Cardiac muscle cell (in vitro differentiated cells and primary cell): ENCODE measurements around the gene SLC35B4. TPM values are rescaled to one million over a fixed set of nuclear protein-coding genes. Genes with fewer than 3 reads are reported as not detected.

Experiments used
- DNase-seq, 2 donors: peaks; one replicate each; pipeline versions ENCODE4 v3.0.0 to v3.0.0-alpha.2; 2010 to 2017; ENCODE audit warnings: low read depth in 1 of 2, low spot score in 1 of 2
- H3K27ac ChIP-seq: fragments of 200-600 bp; sonication (generic); 2 replicates; pipeline ENCODE4 v1.5.1; 2016
- H3K27me3 ChIP-seq: fragments of 200-600 bp; sonication (generic); 2 replicates; pipeline ENCODE4 v1.6.0; 2016; ENCODE audit warnings: control low read depth
- H3K36me3 ChIP-seq: fragments of 200-600 bp; sonication (generic); 2 replicates; pipeline ENCODE4 v1.5.1; 2016; ENCODE audit warnings: control low read depth
- H3K4me1 ChIP-seq: fragments of 200-600 bp; sonication (generic); 2 replicates; pipeline ENCODE4 v1.8.1; 2017; ENCODE audit warnings: low read depth, mild to moderate bottlenecking, mixed run types
- H3K4me3 ChIP-seq: fragments of 200-600 bp; sonication (generic); 2 replicates; pipeline ENCODE4 v1.5.1; 2016; ENCODE audit warnings: mild to moderate bottlenecking
- H3K9me3 ChIP-seq: fragments of 200-600 bp; sonication (generic); 2 replicates; pipeline ENCODE4 v1.5.1; 2017; ENCODE audit warnings: low read depth, mild to moderate bottlenecking, control low read depth
- CTCF ChIP-seq: IDR thresholded peaks from 2 replicates; pipeline ENCODE4 v1.5.1; 2012; ENCODE audit warnings: low read depth, mild to moderate bottlenecking, low read length
- polyA plus RNA-seq: library from polyadenylated mRNA; unstranded; fragments of >200 nt; fragmentation: Nextera tagmentation; extraction: Ambion mirVana; gene quantifications from 2 replicates; pipeline ENCODE4 v1.2.1, GENCODE V29; 2016
- total RNA-seq: library from RNA; depleted of rRNA; stranded (reverse); fragments of >200 nt; gene quantifications from 2 replicates; pipeline ENCODE4 v1.2.3, GENCODE V29; 2016

Gene SLC35B4
- total and polyA plus RNA-seq, 2 experiments from 2014 or later = 7.1 to 16.8 TPM

DNA sequence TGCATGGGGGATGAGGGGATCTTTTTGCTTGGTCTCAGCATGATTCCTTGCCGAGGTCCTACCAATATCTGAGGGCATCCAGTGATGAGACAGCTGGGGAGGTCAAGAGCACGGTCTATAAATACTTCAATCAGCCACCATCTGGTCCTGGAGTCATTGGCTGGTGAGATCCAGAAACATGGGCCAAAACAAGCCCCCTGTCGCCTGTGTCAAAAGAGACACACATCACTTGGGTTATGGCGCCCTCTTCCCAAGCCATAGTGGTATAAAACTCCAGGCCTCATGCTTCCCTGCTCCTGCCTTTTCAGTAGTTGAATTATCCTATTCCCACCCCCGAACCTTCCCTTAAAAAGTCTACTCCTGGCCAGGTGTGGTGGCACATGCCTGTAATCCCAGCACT, 60.9 kb downstream of the SLC35B4 start:
- Histone ChIP-seq H3K36me3 (no peaks in the 10 kb centered on the region), H3K27ac (no peak overlapping the region), H3K4me3 (no peak overlapping the region), H3K9me3 (no peaks in the 10 kb centered on the region), H3K4me1 (no peaks in the 10 kb centered on the region), H3K27me3 (no peaks in the 10 kb centered on the region)
- TF ChIP-seq CTCF = no peak
- no peak for DNase-seq

GRCh38 chr7:134254311-134254710, 62.4 kb downstream of the SLC35B4 start:
- H3K4me1 ChIP-seq = no peaks in the 10 kb centered on the region
- DNase-seq = peak in 1 of 2 donors; percentile 4
- no peak for TF ChIP-seq CTCF
- no peaks in the 10 kb centered on the region for H3K27me3 ChIP-seq
- H3K36me3 ChIP-seq = no peaks in the 10 kb centered on the region
- no peaks in the 10 kb centered on the region for H3K9me3 ChIP-seq
- no peak overlapping the region for H3K4me3 ChIP-seq
- no peak overlapping the region for H3K27ac ChIP-seq

GRCh38 chr7:134248196-134248595, 68.5 kb downstream of the SLC35B4 start:
- TF ChIP-seq CTCF = no peak

DNA sequence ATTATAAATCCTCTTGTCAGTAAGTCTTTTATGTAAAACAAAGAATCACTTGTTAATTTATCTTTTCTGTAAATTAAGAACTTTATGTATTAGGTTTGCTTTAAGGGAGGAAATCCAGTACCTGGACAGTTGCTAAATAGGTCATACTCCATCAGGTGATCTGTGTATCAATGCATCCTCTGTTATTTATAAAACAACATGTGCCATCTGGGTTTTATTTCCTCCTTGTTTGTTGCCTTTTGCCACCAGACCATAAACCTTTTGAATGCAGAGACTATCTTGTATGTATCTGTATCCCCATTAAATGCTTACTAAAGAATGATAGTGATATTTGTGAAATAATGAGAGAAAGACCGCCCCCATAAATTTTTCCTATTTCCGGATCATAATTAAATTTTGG, 70.0 kb downstream of the SLC35B4 start:
- no peaks in the 10 kb centered on the region for H3K27me3 ChIP-seq
- no peak overlapping the region for H3K4me3 ChIP-seq
- no peak for TF ChIP-seq CTCF

More at GRCh38 chr7:134248196-134248595, 68.5 kb downstream of the SLC35B4 start:
- H3K27me3 ChIP-seq = no peaks in the 10 kb centered on the region
- no peak overlapping the region for H3K27ac ChIP-seq
- no peak for DNase-seq
- H3K4me1 ChIP-seq = no peaks in the 10 kb centered on the region
- H3K4me3 ChIP-seq = no peak overlapping the region
- no peaks in the 10 kb centered on the region for H3K9me3 ChIP-seq
- H3K36me3 ChIP-seq = no peaks in the 10 kb centered on the region

GRCh38 chr7:134246347-134246746, 70.4 kb downstream of the SLC35B4 start:
- no peak for DNase-seq
- no peak overlapping the region for H3K4me3 ChIP-seq
- no peaks in the 10 kb centered on the region for H3K36me3 ChIP-seq
- H3K4me1 ChIP-seq = no peaks in the 10 kb centered on the region
- TF ChIP-seq CTCF = no peak
- no peaks in the 10 kb centered on the region for H3K9me3 ChIP-seq
- no peak overlapping the region for H3K27ac ChIP-seq
- no peaks in the 10 kb centered on the region for H3K27me3 ChIP-seq

More for the DNA sequence above, 70.0 kb downstream of the SLC35B4 start:
- no peaks in the 10 kb centered on the region for H3K4me1 ChIP-seq
- no peak overlapping the region for H3K27ac ChIP-seq
- no peaks in the 10 kb centered on the region for H3K36me3 ChIP-seq
- no peaks in the 10 kb centered on the region for H3K9me3 ChIP-seq
- no peak for DNase-seq

DNA sequence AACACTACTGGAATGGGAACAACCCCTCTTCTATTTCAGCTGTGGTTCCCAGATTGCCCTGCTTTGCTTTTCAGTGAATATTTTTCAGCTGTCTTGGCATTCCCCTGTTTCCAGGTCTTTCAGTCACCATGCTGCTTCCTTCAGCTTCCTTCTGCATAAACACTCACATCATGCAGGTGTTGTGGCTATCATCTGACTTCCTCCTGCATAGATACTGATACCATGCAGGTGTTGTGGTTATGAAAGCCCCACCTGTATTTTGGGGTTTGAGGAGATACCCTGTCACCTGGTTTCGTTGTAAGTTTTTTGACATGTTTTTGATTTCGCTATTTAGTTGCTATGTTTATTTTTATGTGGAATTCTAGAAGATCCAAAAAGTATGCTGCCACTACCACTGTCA, 71.5 kb downstream of the SLC35B4 start:
- no peaks in the 10 kb centered on the region for H3K9me3 ChIP-seq
- no peaks in the 10 kb centered on the region for H3K27me3 ChIP-seq
- H3K4me3 ChIP-seq = no peak overlapping the region
- TF ChIP-seq CTCF = no peak
- DNase-seq = no peak
- no peak overlapping the region for H3K27ac ChIP-seq
- H3K4me1 ChIP-seq = no peaks in the 10 kb centered on the region
- no peaks in the 10 kb centered on the region for H3K36me3 ChIP-seq
